HepG2 (cell line): ENCODE data around the gene NUDT17. TPM values are rescaled to one million over a fixed set of nuclear protein-coding genes. Genes with fewer than 3 reads are reported as not detected.
A peak's percentile ranks its signal among the peaks of the same experiment; 100 is the strongest.

Experiments
- CBX5 ChIP-seq: sonication (generic); formaldehyde crosslinking; IDR thresholded peaks from 2 replicates; pipeline ENCODE4 v1.4.0; 2020; ENCODE audit warnings: missing genetic modification reagents, borderline replicate concordance
- CCDC6 ChIP-seq: sonication (generic); formaldehyde crosslinking; IDR thresholded peaks from 2 replicates; pipeline ENCODE4 v1.8.1; 2022; ENCODE audit warnings: mild to moderate bottlenecking, missing genetic modification reagents, moderate library complexity
- CREM ChIP-seq, 2 experiments: sonication (generic) in 1 of 2; formaldehyde crosslinking in 1 of 2; IDR thresholded peaks; 2 replicates each; pipeline versions ENCODE4 v1.4.0 to v1.6.1; 2016 to 2020; ENCODE audit warnings: antibody characterized with exemption in 1 of 2, mild to moderate bottlenecking in 1 of 2, missing genetic modification reagents in 1 of 2
- GMEB2 ChIP-seq: IDR thresholded peaks from 2 replicates; pipeline ENCODE4 v1.6.1; 2016; ENCODE audit warnings: missing biosample characterization, missing genetic modification reagents, low read depth
- KLF11 ChIP-seq: IDR thresholded peaks from 2 replicates; pipeline ENCODE4 v1.6.1; 2016; ENCODE audit warnings: missing compliant biosample characterization
- KLF9 ChIP-seq: IDR thresholded peaks from 2 replicates; pipeline ENCODE4 v1.6.1; 2016; ENCODE audit warnings: low read depth
- NFAT5 ChIP-seq: sonication (generic); formaldehyde crosslinking; IDR thresholded peaks from 2 replicates; pipeline ENCODE4 v1.4.0; 2020; ENCODE audit warnings: missing genetic modification reagents
- NR3C1 ChIP-seq: sonication (generic); formaldehyde crosslinking; IDR thresholded peaks from 2 replicates; pipeline ENCODE4 v1.4.0; 2020; ENCODE audit warnings: missing genetic modification reagents
- NRL ChIP-seq: sonication (generic); formaldehyde crosslinking; IDR thresholded peaks from 2 replicates; pipeline ENCODE4 v1.5.0; 2020; ENCODE audit warnings: missing genetic modification reagents, mild to moderate bottlenecking, moderate library complexity, borderline replicate concordance
- ONECUT2 ChIP-seq: sonication (generic); formaldehyde crosslinking; IDR thresholded peaks from 2 replicates; pipeline ENCODE4 v1.4.0; 2020; ENCODE audit warnings: missing genetic modification reagents
- ZFY ChIP-seq: sonication (generic); formaldehyde crosslinking; IDR thresholded peaks from 2 replicates; pipeline ENCODE4 v1.4.0; 2020; ENCODE audit warnings: missing genetic modification reagents
- ZNF207 ChIP-seq: fragments of 450-650 bp; IDR thresholded peaks from 2 replicates; pipeline ENCODE4 v1.6.1; 2016; ENCODE audit warnings: antibody characterized with exemption, borderline replicate concordance
- ZNF296 ChIP-seq: sonication (generic); formaldehyde crosslinking; conservative IDR thresholded peaks from 2 replicates; pipeline ENCODE4 v1.5.0; 2020; ENCODE audit warnings: mild to moderate bottlenecking, missing genetic modification reagents
- ZNF792 ChIP-seq: IDR thresholded peaks from 2 replicates; pipeline ENCODE4 v1.6.1; 2016
- ZSCAN31 ChIP-seq: sonication (generic); formaldehyde crosslinking; IDR thresholded peaks from 2 replicates; pipeline ENCODE4 v1.5.0; 2020; ENCODE audit warnings: low read depth, mild to moderate bottlenecking, missing genetic modification reagents
- polyA plus RNA-seq, 8 experiments: library from polyadenylated mRNA; depleted of rRNA in 3 of 8; stranded (reverse) in 7 of 8; unstranded in 1 of 8; fragments of >200 nt; fragmentation: Illumina TruSeq in 4 of 8; extraction: Trizol in 4 of 8; gene quantifications; 2 replicates each; pipeline versions ENCODE4 v1.2.1 to v1.2.3, GENCODE V29; 2011 to 2016; ENCODE audit warnings: low read depth in 4 of 8, missing spikeins in 1 of 8, mixed read lengths in 1 of 8; ENCODE audit not compliant: insufficient read depth in 1 of 8
- total RNA-seq, 5 experiments: library from RNA; depleted of rRNA; stranded (reverse); fragments of >200 nt; fragmentation: Illumina TruSeq; extraction: Trizol; gene quantifications; 2 replicates each; pipeline ENCODE4 v1.2.3, GENCODE V29; 2016; ENCODE audit warnings: low read depth in 1 of 5
- TF ChIP-seq, protein P1 (sequence below): IDR thresholded peaks from 2 replicates; pipeline ENCODE4 v1.6.1; 2016

Gene NUDT17
- total and polyA plus RNA-seq, 2 of the 13 experiments (the other 11 are each of a cell fraction or from before 2014, with no cell fraction given): 2.6 to 5.8 TPM

- TF ChIP-seq NFAT5 (CRISPR knock-in tag) (no peak), ZNF792 (CRISPR knock-in tag) (no peak), ZSCAN31 (CRISPR knock-in tag) (0 out of 2 replicates have a peak, but pooled peaks have one; percentile 8), ZNF296 (CRISPR knock-in tag) (no peak), KLF11 (no peak), ZFY (CRISPR knock-in tag) (no peak; the same call in 1 of the 2 replicates), CCDC6 (no peak), GMEB2 (no peak), NRL (CRISPR knock-in tag) (no peak), CREM (IDR thresholded peaks at IDR 0.05) (no peak), CREM (CRISPR knock-in tag; IDR thresholded peaks at IDR 0.05) (no peak), NR3C1 (CRISPR knock-in tag) (no peak), ZNF207 (no peak), KLF9 (CRISPR knock-in tag) (no peak), CBX5 (CRISPR knock-in tag) (no peak), ONECUT2 (no peak)
- TF ChIP-seq, protein P1, sequence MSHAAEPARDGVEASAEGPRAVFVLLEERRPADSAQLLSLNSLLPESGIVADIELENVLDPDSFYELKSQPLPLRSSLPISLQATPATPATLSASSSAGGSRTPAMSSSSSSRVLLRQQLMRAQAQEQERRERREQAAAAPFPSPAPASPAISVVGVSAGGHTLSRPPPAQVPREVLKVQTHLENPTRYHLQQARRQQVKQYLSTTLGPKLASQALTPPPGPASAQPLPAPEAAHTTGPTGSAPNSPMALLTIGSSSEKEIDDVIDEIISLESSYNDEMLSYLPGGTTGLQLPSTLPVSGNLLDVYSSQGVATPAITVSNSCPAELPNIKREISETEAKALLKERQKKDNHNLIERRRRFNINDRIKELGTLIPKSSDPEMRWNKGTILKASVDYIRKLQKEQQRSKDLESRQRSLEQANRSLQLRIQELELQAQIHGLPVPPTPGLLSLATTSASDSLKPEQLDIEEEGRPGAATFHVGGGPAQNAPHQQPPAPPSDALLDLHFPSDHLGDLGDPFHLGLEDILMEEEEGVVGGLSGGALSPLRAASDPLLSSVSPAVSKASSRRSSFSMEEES: no peak
These were observed 14.1 kb downstream of the NUDT17 start (continued) for GRCh38 chr1:145859491-145860023.
